Endothelial cell of umbilical vein (primary cell): ENCODE results near the gene DDX43.

Experiments
- JUN ChIP-seq: IDR thresholded peaks from 2 replicates; pipeline ENCODE4 v1.6.1; 2011; ENCODE audit warnings: borderline replicate concordance, low read depth; ENCODE audit not compliant: insufficient read length, insufficient read depth
- TF ChIP-seq, protein P1 (sequence below), 2 donors: IDR thresholded peaks; 1 replicate in 1 of 2; 2 replicates in 1 of 2; pipeline ENCODE4 v1.5.1; 2011; ENCODE audit warnings: low read length in 2 of 2, mild to moderate bottlenecking in 2 of 2, moderate library complexity in 2 of 2, control low read depth in 1 of 2, inconsistent platforms in 1 of 2, low read depth in 1 of 2; ENCODE audit not compliant: insufficient read depth in 1 of 2; ENCODE audit errors: extremely low read depth in 1 of 2

DNA sequence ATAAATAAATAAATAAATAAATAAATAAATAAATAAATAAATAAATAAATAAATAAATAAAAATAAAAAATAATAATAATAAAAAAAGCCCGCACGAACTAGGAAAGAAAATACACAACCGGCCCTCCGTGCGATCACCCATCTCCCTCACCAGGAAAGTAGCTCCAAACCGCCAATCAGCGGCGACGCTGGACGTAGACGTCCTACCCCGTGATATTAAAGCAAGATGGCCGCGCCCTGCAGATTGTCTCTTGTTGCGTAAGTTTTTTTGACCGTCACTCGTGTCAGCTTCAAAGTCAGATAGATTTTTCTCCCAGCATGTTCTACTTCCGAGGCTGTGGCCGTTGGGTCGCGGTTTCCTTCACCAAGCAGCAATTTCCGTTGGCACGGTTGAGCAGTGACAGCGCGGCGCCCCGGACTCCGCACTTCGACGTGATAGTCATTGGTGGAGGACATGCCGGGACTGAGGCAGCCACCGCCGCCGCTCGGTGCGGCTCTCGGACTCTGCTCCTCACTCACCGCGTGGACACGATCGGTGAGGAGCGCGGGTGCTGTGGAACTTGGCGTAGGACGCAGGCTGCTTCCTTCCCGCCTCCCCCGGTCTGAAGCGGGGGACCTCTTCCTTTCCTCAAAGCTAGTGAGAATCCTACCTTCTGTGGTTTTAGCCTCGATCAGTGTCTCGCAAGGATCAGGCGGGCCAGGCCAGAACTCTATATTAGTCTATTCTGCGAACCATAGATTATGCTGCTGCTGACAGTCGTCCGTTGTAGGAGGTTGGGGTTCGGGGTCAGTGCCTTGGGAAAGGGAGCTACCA is 67.1 kb downstream of the DDX43 start, which contains the start of gene MTO1:
- TF ChIP-seq, protein P1, sequence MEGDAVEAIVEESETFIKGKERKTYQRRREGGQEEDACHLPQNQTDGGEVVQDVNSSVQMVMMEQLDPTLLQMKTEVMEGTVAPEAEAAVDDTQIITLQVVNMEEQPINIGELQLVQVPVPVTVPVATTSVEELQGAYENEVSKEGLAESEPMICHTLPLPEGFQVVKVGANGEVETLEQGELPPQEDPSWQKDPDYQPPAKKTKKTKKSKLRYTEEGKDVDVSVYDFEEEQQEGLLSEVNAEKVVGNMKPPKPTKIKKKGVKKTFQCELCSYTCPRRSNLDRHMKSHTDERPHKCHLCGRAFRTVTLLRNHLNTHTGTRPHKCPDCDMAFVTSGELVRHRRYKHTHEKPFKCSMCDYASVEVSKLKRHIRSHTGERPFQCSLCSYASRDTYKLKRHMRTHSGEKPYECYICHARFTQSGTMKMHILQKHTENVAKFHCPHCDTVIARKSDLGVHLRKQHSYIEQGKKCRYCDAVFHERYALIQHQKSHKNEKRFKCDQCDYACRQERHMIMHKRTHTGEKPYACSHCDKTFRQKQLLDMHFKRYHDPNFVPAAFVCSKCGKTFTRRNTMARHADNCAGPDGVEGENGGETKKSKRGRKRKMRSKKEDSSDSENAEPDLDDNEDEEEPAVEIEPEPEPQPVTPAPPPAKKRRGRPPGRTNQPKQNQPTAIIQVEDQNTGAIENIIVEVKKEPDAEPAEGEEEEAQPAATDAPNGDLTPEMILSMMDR (IDR thresholded peaks at IDR 0.05; ENCODE audit: extremely low read depth in 1 of 2, insufficient read depth in 1 of 2, low read depth in 1 of 2, low read length in 2 of 2): no peak
- no peak for TF ChIP-seq JUN
